Esophagus muscularis mucosa (tissue), 3 donors: ENCODE results near the gene MEN1.
"Not testable (repeated sequence)": the region's sequence is repeated elsewhere in the genome, so short reads cannot be mapped to it uniquely, and the experiment has no call there.

Source experiments
- EP300 ChIP-seq: sonication (generic); formaldehyde crosslinking; IDR thresholded peaks from one replicate; pipeline ENCODE4 v1.6.1; 2017; ENCODE audit warnings: antibody characterized with exemption
- TF ChIP-seq, protein P1 (sequence below), 3 experiments: fragments of 200-600 bp in 2 of 3; fragments of 450-650 bp in 1 of 3; sonication (generic) in 2 of 3; IDR thresholded peaks; one replicate each; pipeline ENCODE4 v1.5.1; 2017 to 2019; ENCODE audit warnings: antibody characterized with exemption in 3 of 3, mild to moderate bottlenecking in 2 of 3, moderate library complexity in 1 of 3

DNA sequence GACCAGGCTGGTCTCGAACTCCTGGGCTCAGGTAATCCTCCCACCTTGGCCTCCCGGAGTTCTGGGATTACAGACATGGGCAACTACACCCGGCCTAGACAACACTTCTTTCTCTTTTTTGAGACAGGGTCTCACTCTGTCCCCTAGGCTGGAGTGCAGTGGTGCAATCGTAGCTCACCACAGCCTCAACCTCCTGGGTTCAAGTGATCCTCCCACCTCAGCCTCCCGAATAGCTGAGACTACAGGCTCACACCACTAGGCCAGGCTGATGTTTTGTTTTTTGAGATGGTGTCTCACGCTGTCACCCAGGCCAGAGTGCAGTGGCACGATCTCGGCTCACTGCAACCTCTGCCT, 35.4 kb upstream of the MEN1 start:
- TF ChIP-seq, protein P1, sequence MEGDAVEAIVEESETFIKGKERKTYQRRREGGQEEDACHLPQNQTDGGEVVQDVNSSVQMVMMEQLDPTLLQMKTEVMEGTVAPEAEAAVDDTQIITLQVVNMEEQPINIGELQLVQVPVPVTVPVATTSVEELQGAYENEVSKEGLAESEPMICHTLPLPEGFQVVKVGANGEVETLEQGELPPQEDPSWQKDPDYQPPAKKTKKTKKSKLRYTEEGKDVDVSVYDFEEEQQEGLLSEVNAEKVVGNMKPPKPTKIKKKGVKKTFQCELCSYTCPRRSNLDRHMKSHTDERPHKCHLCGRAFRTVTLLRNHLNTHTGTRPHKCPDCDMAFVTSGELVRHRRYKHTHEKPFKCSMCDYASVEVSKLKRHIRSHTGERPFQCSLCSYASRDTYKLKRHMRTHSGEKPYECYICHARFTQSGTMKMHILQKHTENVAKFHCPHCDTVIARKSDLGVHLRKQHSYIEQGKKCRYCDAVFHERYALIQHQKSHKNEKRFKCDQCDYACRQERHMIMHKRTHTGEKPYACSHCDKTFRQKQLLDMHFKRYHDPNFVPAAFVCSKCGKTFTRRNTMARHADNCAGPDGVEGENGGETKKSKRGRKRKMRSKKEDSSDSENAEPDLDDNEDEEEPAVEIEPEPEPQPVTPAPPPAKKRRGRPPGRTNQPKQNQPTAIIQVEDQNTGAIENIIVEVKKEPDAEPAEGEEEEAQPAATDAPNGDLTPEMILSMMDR (IDR thresholded peaks at IDR 0.05), result not testable (repeated sequence)
- not testable (repeated sequence) for TF ChIP-seq EP300
